ELR (cell line): ENCODE measurements around the gene STKLD1.
"Not testable (repeated sequence)": the region's sequence is repeated elsewhere in the genome, so short reads cannot be mapped to it uniquely, and the experiment has no call there.

Source experiments
- DNase-seq: peaks from one replicate; pipeline ENCODE4 v3.0.0-alpha.2; 2015; ENCODE audit warnings: low read depth

The STKLD1 gene

GRCh38 chr9:133375724-133376654 lies at the start of gene STKLD1, which contains the start of gene SURF4:
TSS of gene STKLD1 (plus strand) at chr9:133376366. CDS start at chr9:133376474, 108 bp downstream.
TSS of gene SURF4 (minus strand) at chr9:133376060. CDS start at chr9:133375969, 91 bp downstream.
- peak; percentile 96 for DNase-seq

- DNase-seq: not testable (repeated sequence)
Measured at GRCh38 chr9:133327021-133327420, 49.1 kb upstream of the STKLD1 start.

- no peak for DNase-seq
Measured at GRCh38 chr9:133327834-133328484, 48.2 kb upstream of the STKLD1 start.

GRCh38 chr9:133329306-133330156 lies 46.6 kb upstream of the STKLD1 start:
- not testable (repeated sequence) for DNase-seq

- no peak for DNase-seq
Measured at GRCh38 chr9:133331221-133331620, 44.9 kb upstream of the STKLD1 start.

- DNase-seq: no peak
Measured at GRCh38 chr9:133331641-133332380, 44.4 kb upstream of the STKLD1 start.

- DNase-seq: no peak
Measured at GRCh38 chr9:133332381-133332730, 43.8 kb upstream of the STKLD1 start.

- no peak for DNase-seq
Measured at GRCh38 chr9:133333011-133333410, 43.2 kb upstream of the STKLD1 start.

- no peak for DNase-seq
Measured at GRCh38 chr9:133333566-133333965, 42.6 kb upstream of the STKLD1 start.

- DNase-seq: no peak
Measured at GRCh38 chr9:133334161-133334560, 42.0 kb upstream of the STKLD1 start.

GRCh38 chr9:133334888-133335287 lies 41.3 kb upstream of the STKLD1 start:
- DNase-seq: not testable (repeated sequence)

GRCh38 chr9:133335924-133336811 lies 40.0 kb upstream of the STKLD1 start, which contains the start of gene SURF6:
TSS of gene SURF6 (minus strand) at chr9:133336188. CDS start at chr9:133336132, 56 bp downstream.
- DNase-seq: peak; percentile 93

GRCh38 chr9:133339641-133340040 lies 36.5 kb upstream of the STKLD1 start:
- DNase-seq: no peak

- DNase-seq: no peak
Measured at GRCh38 chr9:133340256-133340655, 35.9 kb upstream of the STKLD1 start.

GRCh38 chr9:133340916-133341315 lies 35.2 kb upstream of the STKLD1 start:
- DNase-seq: no peak

GRCh38 chr9:133341369-133342068 lies 34.6 kb upstream of the STKLD1 start:
- no peak for DNase-seq

GRCh38 chr9:133342069-133342406 lies 34.1 kb upstream of the STKLD1 start:
- no peak for DNase-seq

- no peak for DNase-seq
Measured at GRCh38 chr9:133342570-133342969, 33.6 kb upstream of the STKLD1 start.

- no peak for DNase-seq
Measured at GRCh38 chr9:133344071-133344470, 32.1 kb upstream of the STKLD1 start.

- DNase-seq: no peak
Measured at GRCh38 chr9:133344979-133345378, 31.2 kb upstream of the STKLD1 start.
